Tibial nerve (tissue), 4 donors: ENCODE data around the gene MAPKAP1. TPM values are rescaled to one million over a fixed set of nuclear protein-coding genes. Genes with fewer than 3 reads are reported as not detected.

Source experiments
- DNase-seq, 2 donors: peaks; one replicate each; pipeline ENCODE4 v3.0.0-alpha.2; 2019; ENCODE audit warnings: low spot score in 2 of 2
- H3K27ac ChIP-seq, 4 donors: fragments of 200-600 bp; sonication (generic) in 3 of 4; one replicate each; pipeline ENCODE4 v1.5.1; 2017 to 2019; ENCODE audit warnings: mild to moderate bottlenecking in 1 of 4
- H3K27me3 ChIP-seq, 2 donors: fragments of 200-600 bp; sonication (generic) in 1 of 2; one replicate each; pipeline versions ENCODE4 v1.5.1 to v1.6.0; 2017 to 2019
- H3K36me3 ChIP-seq, 3 donors: fragments of 200-600 bp; sonication (generic); one replicate each; pipeline ENCODE4 v1.5.1; 2018 to 2019
- H3K4me1 ChIP-seq, 4 donors: fragments of 200-600 bp; sonication (generic) in 3 of 4; one replicate each; pipeline ENCODE4 v1.5.1; 2017 to 2019
- H3K4me3 ChIP-seq, 4 donors: fragments of 200-600 bp; sonication (generic) in 3 of 4; one replicate each; pipeline ENCODE4 v1.5.1; 2017 to 2019; ENCODE audit warnings: mild to moderate bottlenecking in 1 of 4, moderate library complexity in 1 of 4
- H3K9me3 ChIP-seq, 4 donors: fragments of 200-600 bp; sonication (generic) in 3 of 4; one replicate each; pipeline ENCODE4 v1.5.1; 2017 to 2019
- CTCF ChIP-seq, 5 experiments: fragments of 200-600 bp in 3 of 5; fragments of 450-650 bp in 2 of 5; sonication (generic) in 3 of 5; IDR thresholded peaks; one replicate each; pipeline ENCODE4 v1.5.1; 2016 to 2019; ENCODE audit warnings: antibody characterized with exemption in 5 of 5, mild to moderate bottlenecking in 3 of 5, moderate library complexity in 2 of 5
- EP300 ChIP-seq, 2 donors: sonication (generic); formaldehyde crosslinking; IDR thresholded peaks; one replicate each; pipeline ENCODE4 v1.6.1; 2017; ENCODE audit warnings: antibody characterized with exemption in 2 of 2, mild to moderate bottlenecking in 1 of 2
- POLR2A ChIP-seq, 2 donors: fragments of 450-650 bp; IDR thresholded peaks; one replicate each; pipeline ENCODE4 v1.6.1; 2017; ENCODE audit warnings: antibody characterized with exemption in 2 of 2, mild to moderate bottlenecking in 2 of 2, moderate library complexity in 2 of 2
- WGBS, 2 donors: methylation state at CpG; one replicate each; pipeline ENCODE4 v1.1.5; 2018; 5-methylcytosine and 5-hydroxymethylcytosine counted together
- total RNA-seq, 4 donors: library from RNA; depleted of rRNA; stranded (reverse); fragments of >200 nt; gene quantifications; one replicate each; pipeline ENCODE4 v1.1.0, GENCODE V29; 2016

Gene MAPKAP1
- total RNA-seq, 4 donors from 2014 or later, result 61.4 to 111 (median 92.7) TPM

DNA sequence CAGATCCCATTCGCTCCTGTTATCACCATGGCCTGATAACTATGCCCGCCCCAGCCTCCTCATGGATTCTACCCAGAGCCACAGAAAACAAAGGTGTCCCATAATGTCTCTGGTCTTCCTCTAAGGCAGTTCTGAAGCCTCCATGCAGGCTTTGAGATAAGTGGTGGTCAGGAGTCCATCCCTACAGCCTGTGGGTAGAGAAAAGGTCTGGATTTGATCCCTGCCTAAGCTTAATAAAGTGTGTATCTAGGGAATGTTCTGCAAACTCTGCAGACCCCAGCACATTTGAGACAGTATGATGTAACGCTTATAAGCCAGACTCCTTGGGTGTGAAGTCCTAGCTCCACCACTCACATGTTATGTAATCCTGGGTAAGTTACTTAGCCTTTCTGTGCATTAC is 187.3 kb downstream of the MAPKAP1 start:
- Histone ChIP-seq H3K4me3 (no peak overlapping the region), H3K4me1 (peaks cover 0 to 3% (median 1%) of the 10 kb centered on the region in 4 donors), H3K27me3 (no peaks in the 10 kb centered on the region), H3K36me3 (peaks cover 0 to 8% (median 0%) of the 10 kb centered on the region in 3 donors), H3K27ac (no peak overlapping the region), H3K9me3 (no peaks in the 10 kb centered on the region)
- 96 to 98% methylated on average over 3 of the region's 3 CpGs for WGBS, 2 donors
- no peak for TF ChIP-seq POLR2A (IDR thresholded peaks at IDR 0.05)
- TF ChIP-seq EP300 (IDR thresholded peaks at IDR 0.05), result no peak
- TF ChIP-seq CTCF (IDR thresholded peaks at IDR 0.05), result no peak
- DNase-seq, result no peak

DNA sequence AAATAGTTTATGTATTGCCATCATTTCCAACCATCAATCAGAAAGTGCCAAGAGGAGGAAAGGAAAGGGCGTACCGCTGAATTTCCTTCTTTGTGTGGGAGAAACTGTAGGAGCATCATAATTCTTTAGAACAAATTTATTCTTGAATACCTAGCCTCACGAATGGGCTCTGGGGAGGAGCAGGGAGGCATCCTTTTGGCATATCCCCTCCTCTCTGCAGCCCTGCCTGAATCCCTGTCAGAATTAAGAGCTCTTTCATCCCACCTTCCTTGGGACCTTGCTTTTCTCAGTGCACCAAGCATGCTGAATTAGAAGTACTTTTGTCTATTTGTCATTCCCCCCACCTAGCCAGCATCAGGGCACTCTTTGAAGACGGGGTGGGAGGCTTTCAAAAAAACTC is 189.4 kb downstream of the MAPKAP1 start:
- peaks cover 0 to 8% (median 0%) of the 10 kb centered on the region in 3 donors for H3K36me3 ChIP-seq
- no peak for TF ChIP-seq EP300 (IDR thresholded peaks at IDR 0.05)
- TF ChIP-seq CTCF (IDR thresholded peaks at IDR 0.05), result no peak
- TF ChIP-seq POLR2A (IDR thresholded peaks at IDR 0.05), result no peak
- 78 to 85% methylated on average over 4 of the region's 4 CpGs for WGBS, 2 donors
- H3K27me3 ChIP-seq, result no peaks in the 10 kb centered on the region
- H3K4me1 ChIP-seq, result peaks cover 0 to 3% (median 1%) of the 10 kb centered on the region in 4 donors
- no peak for DNase-seq
- no peak overlapping the region for H3K4me3 ChIP-seq
- no peak overlapping the region for H3K27ac ChIP-seq
- H3K9me3 ChIP-seq, result no peaks in the 10 kb centered on the region

DNA sequence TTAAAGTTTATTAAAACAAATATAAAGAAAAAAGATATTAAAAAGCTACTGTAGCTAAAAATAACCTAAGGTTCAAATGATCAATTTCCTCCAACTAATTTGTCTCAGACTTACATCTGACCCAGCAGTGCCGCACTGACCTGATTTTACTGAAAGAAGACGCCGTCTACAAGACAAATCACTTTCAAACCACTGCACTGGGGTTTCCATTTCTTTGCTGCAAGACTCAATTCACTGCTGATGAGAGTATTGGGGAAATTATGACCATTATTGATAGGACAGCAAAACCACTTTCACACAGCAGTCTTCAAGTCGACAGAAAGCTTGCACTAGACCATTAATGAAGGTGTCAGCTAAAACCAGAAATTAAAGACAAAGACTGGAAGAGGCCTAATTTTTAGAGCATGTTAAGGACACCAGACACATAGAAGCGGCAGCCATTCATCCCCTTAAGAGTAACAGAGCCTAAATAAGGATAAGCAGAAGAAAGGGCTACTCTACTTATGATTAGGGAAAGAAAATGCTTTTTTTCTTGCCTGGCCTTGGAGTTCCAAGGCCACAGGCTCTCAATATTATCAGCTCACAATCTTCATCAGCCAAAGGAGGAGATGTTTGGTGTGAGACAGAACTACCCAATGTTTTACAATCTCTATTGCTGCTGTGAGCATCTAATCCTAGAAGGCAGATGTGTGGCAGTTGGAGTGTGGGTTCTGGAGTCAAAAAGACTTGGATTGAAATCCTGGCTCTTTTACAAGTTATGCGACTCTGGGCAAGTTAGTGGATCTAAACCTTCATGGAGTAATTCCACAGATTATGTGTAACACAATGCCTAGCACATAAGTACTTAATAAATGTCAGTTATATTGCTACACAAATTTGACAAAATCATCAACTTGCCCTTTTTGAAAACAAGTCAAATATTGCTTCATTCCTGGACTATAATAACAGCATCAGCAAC is 190.7 kb downstream of the MAPKAP1 start:
- Histone ChIP-seq H3K4me1 (peaks cover 0 to 5% (median under 1%) of the 10 kb centered on the region in 4 donors), H3K36me3 (peaks cover 0 to 8% (median 0%) of the 10 kb centered on the region in 3 donors), H3K27ac (no peak overlapping the region), H3K9me3 (no peaks in the 10 kb centered on the region), H3K27me3 (no peaks in the 10 kb centered on the region), H3K4me3 (no peak overlapping the region)
- TF ChIP-seq POLR2A (IDR thresholded peaks at IDR 0.05) (no peak), EP300 (IDR thresholded peaks at IDR 0.05) (no peak), CTCF (IDR thresholded peaks at IDR 0.05) (no peak)
- 85 to 88% methylated on average over 6 of the region's 6 CpGs for WGBS, 2 donors
- DNase-seq, result no peak

GRCh38 chr9:125515281-125515680 is 191.7 kb downstream of the MAPKAP1 start:
- Histone ChIP-seq H3K27me3 (no peaks in the 10 kb centered on the region), H3K36me3 (no peaks in the 10 kb centered on the region), H3K9me3 (no peaks in the 10 kb centered on the region), H3K4me1 (peaks cover 0 to 5% (median 0%) of the 10 kb centered on the region in 4 donors), H3K27ac (no peak overlapping the region), H3K4me3 (no peak overlapping the region)
- TF ChIP-seq EP300 (IDR thresholded peaks at IDR 0.05) (no peak), POLR2A (IDR thresholded peaks at IDR 0.05) (no peak), CTCF (IDR thresholded peaks at IDR 0.05) (no peak)
- WGBS, 2 donors, result 75 to 87% methylated on average over 5 of the region's 5 CpGs
- no peak for DNase-seq

DNA sequence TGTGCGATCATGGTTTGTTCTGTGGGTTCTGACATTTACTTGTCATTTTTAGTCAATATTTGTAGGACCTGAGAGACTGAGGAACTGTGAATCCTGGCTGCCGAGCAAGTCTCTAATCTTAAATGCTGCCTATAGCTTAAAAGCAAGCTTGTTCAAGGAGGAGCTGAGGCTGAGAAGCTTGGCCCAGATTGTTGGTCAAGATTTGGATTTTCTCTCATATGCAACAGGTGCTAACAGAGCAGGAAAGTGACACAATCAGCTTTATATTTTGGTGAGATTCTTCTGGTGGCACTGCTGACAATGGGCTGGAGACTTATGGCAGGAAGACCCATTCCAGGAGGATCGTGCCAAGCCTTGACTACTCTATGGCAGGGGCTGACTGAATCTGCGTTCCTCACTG is 192.5 kb downstream of the MAPKAP1 start:
- Histone ChIP-seq H3K4me1 (peaks cover 0 to 5% (median 0%) of the 10 kb centered on the region in 4 donors), H3K36me3 (no peaks in the 10 kb centered on the region), H3K4me3 (no peak overlapping the region), H3K27ac (no peak overlapping the region), H3K27me3 (no peaks in the 10 kb centered on the region), H3K9me3 (no peaks in the 10 kb centered on the region)
- WGBS, 2 donors, result 92 to 98% methylated on average over 4 of the region's 4 CpGs
- TF ChIP-seq POLR2A (IDR thresholded peaks at IDR 0.05) (no peak), EP300 (IDR thresholded peaks at IDR 0.05) (no peak), CTCF (IDR thresholded peaks at IDR 0.05) (no peak)
- no peak for DNase-seq
